MG63 (cell line): ENCODE measurements around the gene PRKACB. TPM values are rescaled to one million over a fixed set of nuclear protein-coding genes. Genes with fewer than 3 reads are reported as not detected.

ENCODE experiments used
- DNase-seq: peaks from one replicate; pipeline ENCODE4 v3.0.0-alpha.2; 2020
- H3K27me3 ChIP-seq: fragments of 250-450 bp; sonication (Bioruptor Pico); 2 replicates; pipeline ENCODE4 v1.5.1; 2020; ENCODE audit warnings: mild to moderate bottlenecking, moderate library complexity
- H3K36me3 ChIP-seq: fragments of 250-450 bp; sonication (Bioruptor Pico); 2 replicates; pipeline ENCODE4 v1.5.1; 2020; ENCODE audit warnings: mild to moderate bottlenecking, moderate library complexity
- H3K4me3 ChIP-seq: fragments of 250-450 bp; sonication (Bioruptor Pico); 2 replicates; pipeline ENCODE4 v1.5.1; 2020; ENCODE audit warnings: mild to moderate bottlenecking, moderate library complexity
- H3K9me3 ChIP-seq: fragments of 250-450 bp; sonication (Bioruptor Pico); 2 replicates; pipeline ENCODE4 v1.5.1; 2020; ENCODE audit warnings: mild to moderate bottlenecking, moderate library complexity
- total RNA-seq: library from RNA; depleted of rRNA; stranded (reverse); fragments of >200 nt; shearing (Covaris generic); gene quantifications from 2 replicates; pipeline ENCODE4 v1.2.3, GENCODE V29; 2014; ENCODE audit warnings: low replicate concordance

Gene PRKACB
- total RNA-seq, 1 experiment from 2014 or later: 6.7 TPM

DNA sequence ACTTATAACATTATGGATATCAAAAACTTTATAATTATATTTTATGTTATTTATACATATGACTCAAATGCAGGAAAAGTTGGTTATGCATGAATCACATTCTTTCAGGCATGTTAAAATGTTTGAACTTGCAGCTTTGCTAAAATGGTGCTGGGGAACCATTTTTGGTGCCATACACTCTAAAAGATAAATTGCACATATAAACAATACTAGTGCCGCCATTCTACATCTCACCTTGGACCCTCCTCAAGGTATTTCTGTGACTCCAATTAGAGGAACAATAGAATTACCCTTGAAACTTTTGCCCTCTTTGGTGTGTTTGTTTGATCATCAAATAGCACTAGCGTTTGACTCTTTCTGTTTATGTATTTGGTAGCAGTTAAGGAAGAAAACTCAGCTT lies 997 bp downstream of the PRKACB start:
- H3K9me3 ChIP-seq: no peaks in the 10 kb centered on the region
- no peaks in the 10 kb centered on the region for H3K36me3 ChIP-seq
- DNase-seq: no peak
- no peaks in the 10 kb centered on the region for H3K27me3 ChIP-seq
- no peak overlapping the region for H3K4me3 ChIP-seq

DNA sequence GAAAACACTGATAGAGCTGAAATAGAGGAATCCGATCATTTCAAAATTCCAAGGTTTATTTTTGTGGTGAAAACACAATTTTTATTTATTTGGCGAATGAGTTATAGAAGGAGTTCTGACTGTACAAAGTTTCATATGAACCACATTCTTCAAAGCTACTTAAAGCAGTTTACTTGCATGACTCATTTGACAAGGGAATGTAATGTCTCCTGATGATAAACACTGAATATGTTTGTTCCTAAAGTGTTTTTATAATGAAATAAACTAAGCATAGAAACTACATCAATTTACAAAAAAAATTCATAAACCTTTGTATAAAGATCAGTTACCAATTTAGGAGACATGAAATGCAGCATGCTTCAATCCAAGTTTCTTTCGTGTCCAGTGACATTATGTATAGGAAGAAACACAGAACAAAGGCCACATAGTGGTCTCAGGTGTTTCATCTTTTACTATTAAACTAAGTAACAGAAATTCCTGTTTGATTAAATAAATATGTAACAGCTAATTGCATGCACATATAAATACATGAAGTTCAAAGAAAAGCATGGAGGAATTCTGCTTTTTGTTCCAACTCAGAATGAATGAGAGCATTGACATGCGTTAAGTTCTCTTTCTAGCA lies 2.5 kb downstream of the PRKACB start:
- DNase-seq: no peak
- H3K9me3 ChIP-seq: no peaks in the 10 kb centered on the region
- no peaks in the 10 kb centered on the region for H3K27me3 ChIP-seq
- H3K36me3 ChIP-seq: no peaks in the 10 kb centered on the region
- no peak overlapping the region for H3K4me3 ChIP-seq

- DNase-seq: no peak
- no peaks in the 10 kb centered on the region for H3K27me3 ChIP-seq
- H3K4me3 ChIP-seq: no peak overlapping the region
- H3K36me3 ChIP-seq: no peaks in the 10 kb centered on the region
- no peaks in the 10 kb centered on the region for H3K9me3 ChIP-seq
These were observed 4.7 kb downstream of the PRKACB start for GRCh38 chr1:84148758-84149157.

DNA sequence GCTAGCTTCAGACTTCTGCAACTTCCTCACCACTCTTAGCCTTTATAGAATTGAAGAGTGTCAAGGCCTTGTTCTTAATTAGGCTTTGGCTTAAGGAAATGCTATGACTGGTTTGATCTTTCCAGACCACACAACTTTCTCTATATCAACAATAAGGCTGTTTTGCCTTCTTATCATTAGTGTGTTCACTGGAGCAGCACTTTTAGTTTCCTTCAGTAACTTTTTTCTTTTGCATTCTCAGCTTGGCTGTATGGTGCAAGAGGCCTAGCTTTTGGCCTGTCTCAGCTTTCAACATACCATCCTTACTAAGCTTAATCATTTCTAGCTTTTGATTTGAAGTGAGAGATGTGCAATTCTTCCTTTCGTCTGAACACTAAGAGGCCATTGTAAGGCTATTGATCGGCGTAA lies 8.6 kb downstream of the PRKACB start:
- no peaks in the 10 kb centered on the region for H3K27me3 ChIP-seq
- H3K36me3 ChIP-seq: no peaks in the 10 kb centered on the region
- no peak for DNase-seq
- no peak overlapping the region for H3K4me3 ChIP-seq
- no peaks in the 10 kb centered on the region for H3K9me3 ChIP-seq

- H3K9me3 ChIP-seq: no peaks in the 10 kb centered on the region
- H3K36me3 ChIP-seq: no peaks in the 10 kb centered on the region
- DNase-seq: no peak
- H3K4me3 ChIP-seq: no peak overlapping the region
- H3K27me3 ChIP-seq: no peaks in the 10 kb centered on the region
These were observed 11.4 kb downstream of the PRKACB start for GRCh38 chr1:84155517-84155916.

GRCh38 chr1:84156210-84156621 lies 12.1 kb downstream of the PRKACB start:
- DNase-seq: peak; percentile 16
- Histone ChIP-seq H3K36me3 (no peaks in the 10 kb centered on the region), H3K27me3 (no peaks in the 10 kb centered on the region), H3K4me3 (no peak overlapping the region), H3K9me3 (no peaks in the 10 kb centered on the region)

GRCh38 chr1:84159533-84160240 lies 15.6 kb downstream of the PRKACB start:
- Histone ChIP-seq H3K9me3 (no peaks in the 10 kb centered on the region), H3K4me3 (no peak overlapping the region), H3K36me3 (no peaks in the 10 kb centered on the region), H3K27me3 (no peaks in the 10 kb centered on the region)
- DNase-seq: no peak

- H3K27me3 ChIP-seq: no peaks in the 10 kb centered on the region
- DNase-seq: no peak
- no peaks in the 10 kb centered on the region for H3K9me3 ChIP-seq
These were observed 18.2 kb downstream of the PRKACB start for GRCh38 chr1:84162295-84162694.

GRCh38 chr1:84163123-84163931 lies 19.3 kb downstream of the PRKACB start:
- Histone ChIP-seq H3K4me3 (no peak overlapping the region), H3K9me3 (no peaks in the 10 kb centered on the region), H3K27me3 (no peaks in the 10 kb centered on the region), H3K36me3 (no peaks in the 10 kb centered on the region)
- no peak for DNase-seq

More at GRCh38 chr1:84162295-84162694, 18.2 kb downstream of the PRKACB start:
- Histone ChIP-seq H3K36me3 (no peaks in the 10 kb centered on the region), H3K4me3 (no peak overlapping the region)

DNA sequence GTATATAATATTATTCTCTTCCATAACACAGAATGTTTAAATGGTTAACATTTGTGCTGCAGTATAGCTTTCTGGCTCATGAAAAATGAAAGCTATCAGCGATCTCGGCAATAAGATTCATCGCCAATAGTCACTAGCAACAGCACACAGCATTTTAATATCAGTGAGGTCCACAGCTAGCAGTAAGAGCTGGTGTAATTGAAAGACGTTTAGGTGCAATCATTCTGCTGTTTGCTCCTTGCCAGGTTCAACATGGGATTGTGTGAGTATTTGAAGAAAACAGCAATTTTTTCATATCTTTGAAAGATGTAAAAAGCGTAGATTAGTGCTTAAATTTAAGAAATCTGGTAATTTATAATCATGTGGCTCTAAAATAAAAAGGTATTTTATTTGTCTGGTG lies 20.1 kb downstream of the PRKACB start:
- no peaks in the 10 kb centered on the region for H3K27me3 ChIP-seq
- H3K36me3 ChIP-seq: no peaks in the 10 kb centered on the region
- no peaks in the 10 kb centered on the region for H3K9me3 ChIP-seq
- peak overlapping the region; percentile 19 for H3K4me3 ChIP-seq
- no peak for DNase-seq

- Histone ChIP-seq H3K4me3 (peak overlapping the region; percentile 19), H3K9me3 (no peaks in the 10 kb centered on the region), H3K27me3 (no peaks in the 10 kb centered on the region), H3K36me3 (no peaks in the 10 kb centered on the region)
- DNase-seq: no peak
These were observed 20.5 kb downstream of the PRKACB start for GRCh38 chr1:84164567-84165021.

DNA sequence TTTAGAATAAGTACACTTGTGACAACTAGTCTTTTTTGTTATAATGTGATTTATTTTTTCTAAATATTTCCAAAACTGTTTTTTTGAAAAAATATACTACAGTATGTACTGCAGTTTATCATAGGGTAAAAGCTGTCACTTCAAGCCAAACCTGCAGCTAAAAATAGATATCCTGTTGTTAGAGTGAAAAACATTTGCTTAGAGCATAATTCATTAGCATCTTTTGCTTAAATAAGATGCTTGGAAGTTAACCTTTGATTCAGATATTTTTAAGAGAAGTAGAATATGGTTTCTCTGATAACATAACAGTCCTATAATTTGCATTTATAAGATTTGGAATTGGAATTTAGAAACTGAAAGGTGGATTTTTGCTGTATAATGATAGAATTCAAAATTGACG lies 21.5 kb downstream of the PRKACB start:
- H3K27me3 ChIP-seq: no peaks in the 10 kb centered on the region
- no peak overlapping the region for H3K4me3 ChIP-seq

DNA sequence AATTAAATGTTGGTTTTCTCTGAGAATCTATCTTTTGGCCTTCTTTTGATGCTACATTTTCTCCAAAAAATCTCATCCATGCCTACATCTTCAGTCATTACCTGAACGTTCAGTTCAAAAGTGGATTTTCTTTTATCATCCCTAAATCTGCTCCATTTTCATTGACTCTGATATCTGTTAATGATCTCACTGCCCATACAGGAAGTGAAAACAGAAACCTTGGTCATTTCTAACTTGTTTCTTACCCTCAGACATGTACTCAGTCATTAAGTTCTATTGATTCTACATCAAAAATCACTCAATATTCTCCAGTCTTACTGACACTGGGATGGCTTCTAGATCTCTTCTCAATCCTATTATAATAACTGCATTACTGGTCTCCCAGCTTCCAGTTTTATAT lies 22.7 kb downstream of the PRKACB start:
- Histone ChIP-seq H3K36me3 (no peaks in the 10 kb centered on the region), H3K9me3 (no peaks in the 10 kb centered on the region), H3K27me3 (no peaks in the 10 kb centered on the region), H3K4me3 (no peak overlapping the region)
- DNase-seq: no peak

More for the DNA sequence above, 21.5 kb downstream of the PRKACB start:
- Histone ChIP-seq H3K9me3 (no peaks in the 10 kb centered on the region), H3K36me3 (no peaks in the 10 kb centered on the region)
- DNase-seq: no peak

DNA sequence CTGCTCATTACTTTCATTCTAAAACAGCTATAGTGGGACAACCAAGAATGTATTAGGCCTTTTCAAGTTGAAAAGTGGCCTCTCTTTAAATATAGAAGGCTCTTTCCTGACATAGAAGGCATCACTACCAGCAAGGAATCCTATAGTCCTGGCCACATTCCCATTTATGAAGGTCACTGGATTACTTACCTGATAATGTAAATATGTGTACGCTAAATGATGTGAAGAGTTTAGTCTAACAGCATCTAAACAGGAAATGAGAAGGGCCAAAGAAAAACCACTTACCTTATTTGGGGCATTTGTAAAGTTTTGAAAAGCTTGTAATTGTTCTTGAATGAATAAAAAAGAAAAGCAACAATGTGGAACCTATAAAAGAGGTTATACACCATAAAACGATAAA lies 24.7 kb downstream of the PRKACB start:
- no peaks in the 10 kb centered on the region for H3K36me3 ChIP-seq
- no peaks in the 10 kb centered on the region for H3K9me3 ChIP-seq
- no peak overlapping the region for H3K4me3 ChIP-seq
- H3K27me3 ChIP-seq: no peaks in the 10 kb centered on the region
- no peak for DNase-seq

DNA sequence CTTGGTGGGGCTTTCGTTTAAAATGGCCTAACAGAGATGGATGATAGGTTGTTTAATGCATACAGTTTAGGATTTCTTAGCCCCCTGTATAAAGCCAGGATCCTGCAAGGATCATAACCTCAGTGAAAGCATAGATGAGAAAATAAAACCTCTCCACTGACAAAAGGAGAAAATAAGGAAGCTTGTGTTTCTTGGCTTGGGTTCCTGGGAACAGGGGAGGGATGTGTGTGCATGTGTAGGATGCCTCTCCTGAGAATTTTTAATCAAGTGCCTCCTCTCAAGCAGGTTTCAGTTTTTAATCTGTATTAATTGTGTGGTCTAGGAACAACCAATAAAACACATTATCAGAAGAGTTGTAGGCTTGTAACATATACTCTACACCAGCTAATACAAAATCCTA lies 26.1 kb downstream of the PRKACB start:
- Histone ChIP-seq H3K4me3 (no peak overlapping the region), H3K36me3 (no peaks in the 10 kb centered on the region), H3K27me3 (no peaks in the 10 kb centered on the region), H3K9me3 (no peaks in the 10 kb centered on the region)
- DNase-seq: no peak

GRCh38 chr1:84171481-84171880 lies 27.4 kb downstream of the PRKACB start:
- no peak for DNase-seq
- H3K27me3 ChIP-seq: no peaks in the 10 kb centered on the region
- H3K4me3 ChIP-seq: no peak overlapping the region
- no peaks in the 10 kb centered on the region for H3K9me3 ChIP-seq
- no peaks in the 10 kb centered on the region for H3K36me3 ChIP-seq

DNA sequence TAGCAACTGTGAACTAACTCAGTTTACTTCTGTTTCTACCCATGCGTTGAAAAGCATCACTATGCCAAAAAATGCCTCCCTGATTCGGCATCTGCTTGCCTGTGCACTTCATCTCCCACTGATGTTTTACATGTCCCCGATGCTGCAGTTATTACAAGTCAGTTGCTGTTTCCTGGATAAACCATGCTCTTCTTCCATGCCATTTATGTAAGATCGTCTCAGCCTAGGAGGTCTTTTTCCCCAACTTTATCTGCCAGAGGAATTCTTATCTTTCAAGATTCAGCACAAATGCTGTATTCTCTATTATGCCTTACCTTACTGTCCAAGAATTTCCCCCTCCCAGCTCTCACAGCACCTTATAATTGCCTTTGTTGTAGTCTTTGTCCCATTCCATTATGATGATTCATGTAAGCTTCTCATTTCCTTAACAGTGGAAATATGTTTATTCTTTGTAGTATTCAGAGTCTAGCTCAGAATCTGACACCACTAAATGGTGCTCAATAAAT lies 30.0 kb downstream of the PRKACB start:
- H3K4me3 ChIP-seq: no peak overlapping the region

More for the DNA sequence above, 30.0 kb downstream of the PRKACB start:
- peak; percentile 6 for DNase-seq
- Histone ChIP-seq H3K27me3 (no peaks in the 10 kb centered on the region), H3K36me3 (no peaks in the 10 kb centered on the region), H3K9me3 (no peaks in the 10 kb centered on the region)
